Activated CD4-positive, alpha-beta T cell treated with anti-CD3 and anti-CD28 coated beads, Interleukin-2, Interleukin-4, amounts not matched to agents 100 ng/mL and 50 ng/mL, durations not matched to agents 16 hours and 8 hours (primary cell): Measurements from ENCODE around the gene RHBDD2.

Experiments
- DNase-seq: peaks from one replicate; pipeline ENCODE4 v3.0.0-alpha.2; 2020; ENCODE audit warnings: low spot score

Gene RHBDD2

GRCh38 chr7:75920431-75921161, 41.8 kb downstream of the RHBDD2 start:
- DNase-seq = no peak

DNA sequence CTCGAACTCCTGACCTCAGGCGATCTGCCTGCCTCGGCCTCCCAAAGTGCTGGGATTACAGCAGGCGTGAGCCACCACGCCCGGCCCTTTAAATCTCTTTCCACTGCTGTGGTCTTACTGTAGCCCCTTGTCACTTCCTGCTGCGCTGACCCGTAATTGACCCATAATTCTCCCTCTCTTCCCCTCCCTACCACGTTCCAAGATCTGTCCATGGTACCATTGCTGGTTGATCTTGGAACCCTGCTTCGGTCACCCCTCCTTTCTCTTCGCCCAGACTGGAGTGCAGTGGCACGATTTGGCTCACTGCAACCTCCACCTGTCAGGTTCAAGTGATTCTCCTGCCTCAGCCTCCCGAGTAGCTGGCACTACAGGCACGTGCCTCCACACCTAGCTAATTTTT, 42.6 kb downstream of the RHBDD2 start:
- no peak for DNase-seq

GRCh38 chr7:75922966-75923603, 44.3 kb downstream of the RHBDD2 start:
- DNase-seq = no peak

- no peak for DNase-seq
Measured at GRCh38 chr7:75924256-75924655, 45.4 kb downstream of the RHBDD2 start.

- DNase-seq = no peak
Measured at GRCh38 chr7:75924889-75925288, 46.1 kb downstream of the RHBDD2 start.

- no peak for DNase-seq
Measured at GRCh38 chr7:75925717-75926435, 47.0 kb downstream of the RHBDD2 start.

DNA sequence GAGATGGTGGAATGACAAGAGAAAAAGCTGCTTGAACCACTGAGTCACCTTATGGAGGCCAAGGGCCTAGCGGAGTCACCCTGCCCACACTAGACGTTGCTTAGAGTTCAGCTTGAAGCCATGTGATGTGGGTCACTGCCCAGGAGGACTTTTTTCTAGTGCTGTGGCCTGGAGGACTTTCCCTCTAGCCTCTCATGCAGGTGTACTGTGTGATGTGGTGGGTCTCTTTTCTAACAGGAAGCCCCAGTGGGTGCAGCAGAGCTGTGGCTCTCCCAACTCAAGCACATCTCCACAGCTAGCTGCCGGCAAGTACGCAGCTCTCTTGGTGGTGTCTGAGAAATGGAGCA, 49.7 kb downstream of the RHBDD2 start:
- DNase-seq = no peak

- no peak for DNase-seq
Measured at GRCh38 chr7:75931680-75932079, 52.8 kb downstream of the RHBDD2 start.

- no peak for DNase-seq
Measured at GRCh38 chr7:75937958-75938786, 59.3 kb downstream of the RHBDD2 start.
